GM21737 (cell line): Measurements from ENCODE around the gene MYT1.

Experiments
- ATAC-seq: cut with Tn5 transposase; IDR thresholded peaks from one replicate; pipeline ENCODE4 v1.9.1; 2021; ENCODE audit warnings: mild to moderate bottlenecking, moderate library complexity; ENCODE audit not compliant: unreplicated experiment

Gene MYT1

GRCh38 chr20:64139199-64140060 is 24.8 kb upstream of the MYT1 start:
- no peak for ATAC-seq

GRCh38 chr20:64140061-64140931 is 24.0 kb upstream of the MYT1 start:
- ATAC-seq = no peak

- no peak for ATAC-seq
These were observed 23.3 kb upstream of the MYT1 start for GRCh38 chr20:64140956-64141355.

- ATAC-seq = no peak
These were observed 21.7 kb upstream of the MYT1 start for GRCh38 chr20:64142590-64142989.

GRCh38 chr20:64143018-64143801 is 21.0 kb upstream of the MYT1 start:
- no peak for ATAC-seq

GRCh38 chr20:64144144-64144912 is 19.9 kb upstream of the MYT1 start:
- ATAC-seq = no peak

GRCh38 chr20:64145458-64146300 is 18.6 kb upstream of the MYT1 start:
- no peak for ATAC-seq

- ATAC-seq = no peak
These were observed 17.8 kb upstream of the MYT1 start for GRCh38 chr20:64146301-64146935.

GRCh38 chr20:64146936-64147477 is 17.2 kb upstream of the MYT1 start:
- no peak for ATAC-seq

GRCh38 chr20:64148581-64148980 is 15.7 kb upstream of the MYT1 start:
- ATAC-seq = no peak

GRCh38 chr20:64149141-64149540 is 15.1 kb upstream of the MYT1 start:
- no peak for ATAC-seq

GRCh38 chr20:64149809-64150560 is 14.3 kb upstream of the MYT1 start:
- ATAC-seq = no peak

- ATAC-seq = no peak
These were observed 13.3 kb upstream of the MYT1 start for GRCh38 chr20:64150756-64151632.

- ATAC-seq = no peak
These were observed 12.4 kb upstream of the MYT1 start for GRCh38 chr20:64151633-64152530.

- no peak for ATAC-seq
These were observed 11.3 kb upstream of the MYT1 start for GRCh38 chr20:64152906-64153305.

- no peak for ATAC-seq
These were observed 10.8 kb upstream of the MYT1 start for GRCh38 chr20:64153410-64153809.
